Measurements from ENCODE around the gene MRPL4. TPM values are rescaled to one million over a fixed set of nuclear protein-coding genes. Genes with fewer than 3 reads are reported as not detected.

MRPL4 gene
- total and polyA plus RNA-seq, 2 of the 13 experiments (the other 11 are each of a cell fraction or from before 2014, with no cell fraction given) = 40.6 to 42.5 TPM

- TF ChIP-seq TEAD2 (CRISPR knock-in tag; IDR thresholded peaks at IDR 0.05) (no peak), ZNF775 (CRISPR knock-in tag; IDR thresholded peaks at IDR 0.05; ENCODE audit: borderline replicate concordance) (no peak), ZNF44 (CRISPR knock-in tag; IDR thresholded peaks at IDR 0.05) (no peak), DZIP1 (CRISPR knock-in tag; IDR thresholded peaks at IDR 0.05) (no peak), ZNF615 (CRISPR knock-in tag; IDR thresholded peaks at IDR 0.05; ENCODE audit: borderline replicate concordance) (no peak), TAF15 (IDR thresholded peaks at IDR 0.05; ENCODE audit: low read depth, low read length, poor library complexity, severe bottlenecking) (no peak), SATB2 (CRISPR knock-in tag; IDR thresholded peaks at IDR 0.05) (no peak), ZNF331 (CRISPR knock-in tag; IDR thresholded peaks at IDR 0.05) (peak; percentile 60; the same call in 1 of the 2 replicates), ZSCAN30 (CRISPR knock-in tag; IDR thresholded peaks at IDR 0.05) (no peak), ZNF782 (CRISPR knock-in tag; IDR thresholded peaks at IDR 0.05; ENCODE audit: borderline replicate concordance) (no peak), PAF1 (CRISPR knock-in tag; IDR thresholded peaks at IDR 0.05) (no peak), ATF1 (CRISPR knock-in tag; IDR thresholded peaks at IDR 0.05) (no peak), RARG (CRISPR knock-in tag; IDR thresholded peaks at IDR 0.05; ENCODE audit: low read depth) (no peak), ZFAT (CRISPR knock-in tag; conservative IDR thresholded peaks at IDR 0.05) (no peak), HOXA7 (CRISPR knock-in tag; IDR thresholded peaks at IDR 0.05) (no peak), MYC (CRISPR knock-in tag; IDR thresholded peaks at IDR 0.05; ENCODE audit: borderline replicate concordance) (peak; percentile 80; the same call in 1 of the 2 replicates), ZNF225 (CRISPR knock-in tag; IDR thresholded peaks at IDR 0.05) (0 out of 2 replicates have a peak, but pooled peaks have one; percentile 40), CCAR2 (optimal IDR thresholded peaks at IDR 0.05; ENCODE audit: low read depth, low read length) (no peak), ZNF101 (CRISPR knock-in tag; IDR thresholded peaks at IDR 0.05; ENCODE audit: borderline replicate concordance, low read depth) (no peak), SKIL (CRISPR knock-in tag; IDR thresholded peaks at IDR 0.05; ENCODE audit: borderline replicate concordance) (no peak), PBX2 (CRISPR knock-in tag; IDR thresholded peaks at IDR 0.05) (no peak)
These were observed 45.7 kb upstream of the MRPL4 start (continued) for GRCh38 chr19:10206226-10206885.

All from HepG2 (cell line).